GM12872 (cell line): ENCODE data around the gene ALOX15B.

Experiments
- CTCF ChIP-seq: IDR thresholded peaks from 3 replicates; pipeline ENCODE4 v1.5.1; 2011; ENCODE audit warnings: low read depth, mild to moderate bottlenecking, low read length, moderate library complexity; ENCODE audit not compliant: insufficient read depth

Gene ALOX15B

GRCh38 chr17:8081876-8082275 is 43.0 kb downstream of the ALOX15B start:
- TF ChIP-seq CTCF = no peak

- no peak for TF ChIP-seq CTCF
Measured at GRCh38 chr17:8082292-8082691, 43.4 kb downstream of the ALOX15B start.

GRCh38 chr17:8084250-8084649 is 45.4 kb downstream of the ALOX15B start:
- TF ChIP-seq CTCF = no peak

- no peak for TF ChIP-seq CTCF
Measured at GRCh38 chr17:8087075-8087951, 48.5 kb downstream of the ALOX15B start, which contains the start of gene ALOX12B. ALOX12B (minus strand) TSS chr17:8087716; CDS start chr17:8087442, 274 bp downstream.

- no peak for TF ChIP-seq CTCF
Measured at GRCh38 chr17:8087952-8088230, 49.0 kb downstream of the ALOX15B start.

- TF ChIP-seq CTCF = no peak
Measured at GRCh38 chr17:8089728-8090127, 50.9 kb downstream of the ALOX15B start.

- no peak for TF ChIP-seq CTCF
Measured at GRCh38 chr17:8091033-8091687, 52.3 kb downstream of the ALOX15B start.
